Hepatocyte (in vitro differentiated cells): ENCODE measurements around the gene ZBTB5.

Source experiments
- EZH2 ChIP-seq: fragments of 200-600 bp; sonication (generic); IDR thresholded peaks from 2 replicates; pipeline ENCODE4 v1.6.1; 2016; ENCODE audit warnings: antibody characterized with exemption, mild to moderate bottlenecking, borderline replicate concordance
- EZH2phosphoT487 ChIP-seq: fragments of 200-600 bp; sonication (generic); IDR thresholded peaks from one replicate; pipeline ENCODE4 v1.6.1; 2018; ENCODE audit warnings: antibody characterized with exemption, mild to moderate bottlenecking, low read depth, moderate library complexity; ENCODE audit not compliant: unreplicated experiment, severe bottlenecking
- TF ChIP-seq, protein P1 (sequence below): fragments of 200-600 bp; sonication (generic); IDR thresholded peaks from 2 replicates; pipeline ENCODE4 v1.5.1; 2016; ENCODE audit warnings: antibody characterized with exemption, mild to moderate bottlenecking; ENCODE audit not compliant: poor library complexity

DNA sequence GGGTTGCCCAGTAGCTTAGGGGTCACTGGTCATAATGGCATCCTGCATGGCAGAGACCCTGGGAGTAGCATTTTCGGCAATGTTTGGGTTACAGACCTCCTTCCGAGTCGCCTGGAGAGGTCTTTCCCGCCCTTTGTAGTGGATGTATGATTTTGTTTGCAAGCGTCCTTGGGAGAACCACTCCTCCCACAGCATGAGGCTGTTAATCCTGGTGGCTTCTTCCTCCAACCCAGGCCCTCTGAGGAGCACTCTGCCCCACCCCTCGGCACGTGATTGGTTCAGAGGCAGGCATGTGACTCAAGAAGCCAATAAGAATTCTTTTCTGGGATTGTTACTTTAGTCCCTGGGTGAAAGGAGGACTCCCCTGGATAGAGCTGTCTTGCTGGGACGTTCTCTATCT, 73.0 kb downstream of the ZBTB5 start:
- TF ChIP-seq, protein P1, sequence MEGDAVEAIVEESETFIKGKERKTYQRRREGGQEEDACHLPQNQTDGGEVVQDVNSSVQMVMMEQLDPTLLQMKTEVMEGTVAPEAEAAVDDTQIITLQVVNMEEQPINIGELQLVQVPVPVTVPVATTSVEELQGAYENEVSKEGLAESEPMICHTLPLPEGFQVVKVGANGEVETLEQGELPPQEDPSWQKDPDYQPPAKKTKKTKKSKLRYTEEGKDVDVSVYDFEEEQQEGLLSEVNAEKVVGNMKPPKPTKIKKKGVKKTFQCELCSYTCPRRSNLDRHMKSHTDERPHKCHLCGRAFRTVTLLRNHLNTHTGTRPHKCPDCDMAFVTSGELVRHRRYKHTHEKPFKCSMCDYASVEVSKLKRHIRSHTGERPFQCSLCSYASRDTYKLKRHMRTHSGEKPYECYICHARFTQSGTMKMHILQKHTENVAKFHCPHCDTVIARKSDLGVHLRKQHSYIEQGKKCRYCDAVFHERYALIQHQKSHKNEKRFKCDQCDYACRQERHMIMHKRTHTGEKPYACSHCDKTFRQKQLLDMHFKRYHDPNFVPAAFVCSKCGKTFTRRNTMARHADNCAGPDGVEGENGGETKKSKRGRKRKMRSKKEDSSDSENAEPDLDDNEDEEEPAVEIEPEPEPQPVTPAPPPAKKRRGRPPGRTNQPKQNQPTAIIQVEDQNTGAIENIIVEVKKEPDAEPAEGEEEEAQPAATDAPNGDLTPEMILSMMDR = no peak
- TF ChIP-seq EZH2 = no peak
- TF ChIP-seq EZH2phosphoT487 = no peak
